SK-N-MC (cell line): ENCODE measurements around the gene FAM151B.
"Not testable (repeated sequence)": the region's sequence is repeated elsewhere in the genome, so short reads cannot be mapped to it uniquely, and the experiment has no call there.

Source experiments
- DNase-seq: peaks from one replicate; pipeline ENCODE4 v3.0.0-alpha.2; 2011; ENCODE audit warnings: low read depth, low spot score
- H3K27ac ChIP-seq: fragments of 200-600 bp; sonication (generic); 2 replicates; pipeline ENCODE4 v1.5.1; 2016; ENCODE audit warnings: mixed run types
- H3K36me3 ChIP-seq: fragments of 200-600 bp; sonication (generic); 2 replicates; pipeline ENCODE4 v1.6.1; 2017; ENCODE audit warnings: antibody characterized with exemption, low read length, mixed read lengths; ENCODE audit not compliant: insufficient read depth
- H3K4me3 ChIP-seq: fragments of 200-600 bp; sonication (generic); 2 replicates; pipeline ENCODE4 v1.5.1; 2016
- H3K9ac ChIP-seq: fragments of 200-600 bp; sonication (generic); 2 replicates; pipeline ENCODE4 v1.8.0; 2017; ENCODE audit warnings: mixed run types, mixed read lengths; ENCODE audit not compliant: insufficient read length
- H3K9me3 ChIP-seq: fragments of 200-600 bp; sonication (generic); 2 replicates; pipeline ENCODE4 v1.6.1; 2017; ENCODE audit warnings: low read depth, mild to moderate bottlenecking, antibody characterized with exemption, low read length, moderate library complexity, mixed read lengths
- EZH2 ChIP-seq: fragments of 200-600 bp; sonication (generic); IDR thresholded peaks from one replicate; pipeline ENCODE4 v1.6.1; 2017; ENCODE audit warnings: antibody characterized with exemption
- FOXP2 ChIP-seq: optimal IDR thresholded peaks from 2 replicates; pipeline ENCODE3; 2011; ENCODE audit warnings: mild to moderate bottlenecking, moderate library complexity; ENCODE audit not compliant: insufficient read depth; ENCODE audit errors: extremely low read length, control extremely low read depth
- POLR2AphosphoS5 ChIP-seq: IDR thresholded peaks from 2 replicates; pipeline ENCODE4 v1.6.1; 2012; ENCODE audit warnings: mild to moderate bottlenecking, low read depth, low read length, borderline replicate concordance

FAM151B gene

GRCh38 chr5:80492741-80493140 lies 4.8 kb downstream of the FAM151B start:
- TF ChIP-seq POLR2AphosphoS5 (no peak), EZH2 (no peak), FOXP2 (no peak)
- Histone ChIP-seq H3K27ac (peak overlapping the region; percentile 91), H3K36me3 (no peaks in the 10 kb centered on the region), H3K4me3 (peak overlapping the region; percentile 61), H3K9me3 (no peaks in the 10 kb centered on the region; the same call in 1 of the 2 replicates), H3K9ac (no peak overlapping the region)
- no peak for DNase-seq

GRCh38 chr5:80493443-80493842 lies 5.5 kb downstream of the FAM151B start:
- not testable (repeated sequence) for H3K9ac ChIP-seq
- peak; percentile 86 for DNase-seq
- peak overlapping the region; percentile 91 for H3K27ac ChIP-seq

GRCh38 chr5:80495891-80496290 lies 8.0 kb downstream of the FAM151B start:
- Histone ChIP-seq H3K4me3 (no peak overlapping the region), H3K9ac (no peak overlapping the region), H3K36me3 (no peaks in the 10 kb centered on the region), H3K27ac (no peak overlapping the region), H3K9me3 (no peaks in the 10 kb centered on the region; the same call in 1 of the 2 replicates)
- DNase-seq = no peak
- TF ChIP-seq EZH2 (no peak), POLR2AphosphoS5 (no peak), FOXP2 (no peak)

More at GRCh38 chr5:80493443-80493842, 5.5 kb downstream of the FAM151B start:
- peak overlapping the region; percentile 61 for H3K4me3 ChIP-seq
- TF ChIP-seq POLR2AphosphoS5 = peak; percentile 31; the same call in 1 of the 2 replicates
- H3K36me3 ChIP-seq, H3K9me3 ChIP-seq: not testable (repeated sequence)

- Histone ChIP-seq H3K9ac (peak overlapping the region; percentile 36), H3K27ac (peak overlapping the region; percentile 91), H3K4me3 (peak overlapping the region; percentile 62), H3K36me3 (no peaks in the 10 kb centered on the region), H3K9me3 (no peaks in the 10 kb centered on the region)
- peak; percentile 78 for DNase-seq
- TF ChIP-seq EZH2 = no peak
- TF ChIP-seq POLR2AphosphoS5 = no peak; the same call in 1 of the 2 replicates
- TF ChIP-seq FOXP2 = no peak
Measured at GRCh38 chr5:80502800-80503199, 14.9 kb downstream of the FAM151B start.

- Histone ChIP-seq H3K36me3 (no peaks in the 10 kb centered on the region), H3K9ac (no peak overlapping the region)
Measured at GRCh38 chr5:80503641-80504040, 15.7 kb downstream of the FAM151B start.

GRCh38 chr5:80504833-80505232 lies 16.9 kb downstream of the FAM151B start:
- no peak for DNase-seq
- TF ChIP-seq EZH2 = no peak
- no peak for TF ChIP-seq FOXP2
- no peak for TF ChIP-seq POLR2AphosphoS5
- no peak overlapping the region for H3K9ac ChIP-seq
- no peaks in the 10 kb centered on the region for H3K9me3 ChIP-seq
- H3K4me3 ChIP-seq = no peak overlapping the region
- H3K27ac ChIP-seq = no peak overlapping the region
- H3K36me3 ChIP-seq = no peaks in the 10 kb centered on the region

More at GRCh38 chr5:80503641-80504040, 15.7 kb downstream of the FAM151B start:
- Histone ChIP-seq H3K4me3 (peak overlapping the region; percentile 62), H3K9me3 (no peaks in the 10 kb centered on the region), H3K27ac (peak overlapping the region; percentile 91)
- TF ChIP-seq EZH2 (no peak), POLR2AphosphoS5 (no peak), FOXP2 (no peak)
- no peak for DNase-seq

GRCh38 chr5:80507663-80508062 lies 19.8 kb downstream of the FAM151B start:
- no peak for DNase-seq
- no peak for TF ChIP-seq POLR2AphosphoS5
- TF ChIP-seq FOXP2 = no peak
- TF ChIP-seq EZH2 = no peak
- H3K27ac ChIP-seq = no peak overlapping the region
- H3K9me3 ChIP-seq = no peaks in the 10 kb centered on the region
- no peak overlapping the region for H3K4me3 ChIP-seq
- no peaks in the 10 kb centered on the region for H3K36me3 ChIP-seq
- H3K9ac ChIP-seq = no peak overlapping the region

GRCh38 chr5:80508844-80509243 lies 20.9 kb downstream of the FAM151B start:
- no peaks in the 10 kb centered on the region for H3K9me3 ChIP-seq
- no peak overlapping the region for H3K27ac ChIP-seq
- no peak overlapping the region for H3K9ac ChIP-seq
- H3K4me3 ChIP-seq = no peak overlapping the region
- no peak for DNase-seq
- TF ChIP-seq EZH2 (no peak), FOXP2 (no peak), POLR2AphosphoS5 (no peak)
- H3K36me3 ChIP-seq = no peaks in the 10 kb centered on the region

- no peak for DNase-seq
- no peak overlapping the region for H3K4me3 ChIP-seq
- H3K9ac ChIP-seq = no peak overlapping the region
- H3K36me3 ChIP-seq = no peaks in the 10 kb centered on the region
- H3K27ac ChIP-seq = no peak overlapping the region
- no peaks in the 10 kb centered on the region for H3K9me3 ChIP-seq
- no peak for TF ChIP-seq FOXP2
- no peak for TF ChIP-seq POLR2AphosphoS5
- TF ChIP-seq EZH2 = no peak
Measured at GRCh38 chr5:80509362-80509761, 21.5 kb downstream of the FAM151B start.
